Transverse colon (tissue), 3 donors: Measurements from ENCODE around the gene TTC29.

Experiments
- CTCF ChIP-seq, 5 experiments: fragments of 200-600 bp in 3 of 5; fragments of 450-650 bp in 2 of 5; sonication (generic) in 3 of 5; IDR thresholded peaks; 1 replicate in 2 of 5; 2 replicates in 3 of 5; pipeline ENCODE4 v1.5.1; 2016 to 2017; ENCODE audit warnings: antibody characterized with exemption in 5 of 5, inconsistent platforms in 3 of 5, mild to moderate bottlenecking in 2 of 5, moderate library complexity in 1 of 5
- POLR2A ChIP-seq: fragments of 450-650 bp; IDR thresholded peaks from one replicate; pipeline ENCODE4 v1.6.1; 2016; ENCODE audit warnings: antibody characterized with exemption, mild to moderate bottlenecking, moderate library complexity

- TF ChIP-seq CTCF (IDR thresholded peaks at IDR 0.05), result no peak
- no peak for TF ChIP-seq POLR2A
Observed at GRCh38 chr4:146960634-146961033, 15.0 kb upstream of the TTC29 start.
